HepG2 (cell line): Measurements from ENCODE around the gene P2RX5. TPM values are rescaled to one million over a fixed set of nuclear protein-coding genes. Genes with fewer than 3 reads are reported as not detected.

Experiments
- AGO1 ChIP-seq: fragments of 200-400 bp; formaldehyde crosslinking; IDR thresholded peaks from 2 replicates; pipeline ENCODE4 v1.6.1; 2017; ENCODE audit warnings: mild to moderate bottlenecking, low read depth, low read length, moderate library complexity; ENCODE audit not compliant: poor library complexity, severe bottlenecking
- HMG20B ChIP-seq: conservative IDR thresholded peaks from 2 replicates; pipeline ENCODE4 v1.6.1; 2016; ENCODE audit warnings: missing genetic modification reagents, missing compliant biosample characterization
- HNF4G ChIP-seq, 2 experiments: sonication (generic) in 1 of 2; formaldehyde crosslinking in 1 of 2; IDR thresholded peaks; 2 replicates each; pipeline versions ENCODE4 v1.4.0 to v1.6.1; 2011 to 2020; ENCODE audit warnings: borderline replicate concordance in 2 of 2, low read depth in 2 of 2, mild to moderate bottlenecking in 2 of 2, low read length in 1 of 2, missing genetic modification reagents in 1 of 2, moderate library complexity in 1 of 2
- HNRNPH1 ChIP-seq: fragments of 200-400 bp; formaldehyde crosslinking; optimal IDR thresholded peaks from 2 replicates; pipeline ENCODE3; 2017; ENCODE audit warnings: mild to moderate bottlenecking, low read depth, low read length
- MIER2 ChIP-seq: IDR thresholded peaks from 2 replicates; pipeline ENCODE4 v1.6.1; 2016; ENCODE audit warnings: missing biosample characterization, missing genetic modification reagents
- MXI1 ChIP-seq: IDR thresholded peaks from 3 replicates; pipeline ENCODE4 v1.6.1; 2012; ENCODE audit warnings: low read depth, low read length, inconsistent platforms, borderline replicate concordance
- RXRB ChIP-seq: IDR thresholded peaks from 2 replicates; pipeline ENCODE4 v1.6.1; 2016; ENCODE audit warnings: borderline replicate concordance, missing genetic modification reagents, missing compliant biosample characterization
- SCMH1 ChIP-seq: sonication (generic); formaldehyde crosslinking; IDR thresholded peaks from 2 replicates; pipeline ENCODE4 v1.9.0; 2021; ENCODE audit warnings: missing genetic modification reagents, mild to moderate bottlenecking, borderline replicate concordance
- ZNF17 ChIP-seq: sonication (generic); formaldehyde crosslinking; IDR thresholded peaks from 2 replicates; pipeline ENCODE4 v1.5.0; 2020; ENCODE audit warnings: mild to moderate bottlenecking, missing genetic modification reagents
- ZNF530 ChIP-seq: sonication (generic); formaldehyde crosslinking; IDR thresholded peaks from 2 replicates; pipeline ENCODE4 v1.5.0; 2020; ENCODE audit warnings: low read depth, mild to moderate bottlenecking, missing genetic modification reagents
- ZNF557 ChIP-seq: sonication (generic); formaldehyde crosslinking; IDR thresholded peaks from 2 replicates; pipeline ENCODE4 v1.4.0; 2020; ENCODE audit warnings: missing genetic modification reagents
- ZNF619 ChIP-seq: sonication (generic); formaldehyde crosslinking; IDR thresholded peaks from 2 replicates; pipeline ENCODE4 v1.4.0; 2020; ENCODE audit warnings: mild to moderate bottlenecking, missing genetic modification reagents
- ZNF678 ChIP-seq: sonication (generic); formaldehyde crosslinking; IDR thresholded peaks from 2 replicates; pipeline ENCODE4 v1.4.0; 2020; ENCODE audit warnings: mild to moderate bottlenecking, missing genetic modification reagents
- ZNF724P ChIP-seq: sonication (generic); formaldehyde crosslinking; IDR thresholded peaks from 2 replicates; pipeline ENCODE4 v1.8.0; 2022; ENCODE audit warnings: missing genetic modification reagents, borderline replicate concordance
- ZNF839 ChIP-seq: sonication (generic); formaldehyde crosslinking; IDR thresholded peaks from 2 replicates; pipeline ENCODE4 v1.4.0; 2020; ENCODE audit warnings: missing genetic modification reagents, mild to moderate bottlenecking, borderline replicate concordance
- polyA plus RNA-seq, 8 experiments: library from polyadenylated mRNA; depleted of rRNA in 3 of 8; stranded (reverse) in 7 of 8; unstranded in 1 of 8; fragments of >200 nt; fragmentation: Illumina TruSeq in 4 of 8; extraction: Trizol in 4 of 8; gene quantifications; 2 replicates each; pipeline versions ENCODE4 v1.2.1 to v1.2.3, GENCODE V29; 2011 to 2016; ENCODE audit warnings: low read depth in 4 of 8, missing spikeins in 1 of 8, mixed read lengths in 1 of 8; ENCODE audit not compliant: insufficient read depth in 1 of 8
- total RNA-seq, 5 experiments: library from RNA; depleted of rRNA; stranded (reverse); fragments of >200 nt; fragmentation: Illumina TruSeq; extraction: Trizol; gene quantifications; 2 replicates each; pipeline ENCODE4 v1.2.3, GENCODE V29; 2016; ENCODE audit warnings: low read depth in 1 of 5
- TF ChIP-seq, protein P1 (sequence below), 2 experiments: IDR thresholded peaks; 2 replicates each; pipeline ENCODE4 v1.6.1; 2011 to 2012; ENCODE audit warnings: low read length in 2 of 2, borderline replicate concordance in 1 of 2, low read depth in 1 of 2, mild to moderate bottlenecking in 1 of 2, moderate library complexity in 1 of 2
- TF ChIP-seq, protein P2 (sequence below): sonication (generic); formaldehyde crosslinking; IDR thresholded peaks from 2 replicates; pipeline ENCODE4 v1.8.1; 2023; ENCODE audit warnings: mild to moderate bottlenecking, missing genetic modification reagents
- TF ChIP-seq, protein P3 (sequence below): sonication (generic); formaldehyde crosslinking; IDR thresholded peaks from 2 replicates; pipeline ENCODE4 v1.4.0; 2020; ENCODE audit warnings: missing genetic modification reagents

The P2RX5 gene
- total and polyA plus RNA-seq, 2 of the 13 experiments (the other 11 are each of a cell fraction or from before 2014, with no cell fraction given), result 0.95 to 1.7 TPM

DNA sequence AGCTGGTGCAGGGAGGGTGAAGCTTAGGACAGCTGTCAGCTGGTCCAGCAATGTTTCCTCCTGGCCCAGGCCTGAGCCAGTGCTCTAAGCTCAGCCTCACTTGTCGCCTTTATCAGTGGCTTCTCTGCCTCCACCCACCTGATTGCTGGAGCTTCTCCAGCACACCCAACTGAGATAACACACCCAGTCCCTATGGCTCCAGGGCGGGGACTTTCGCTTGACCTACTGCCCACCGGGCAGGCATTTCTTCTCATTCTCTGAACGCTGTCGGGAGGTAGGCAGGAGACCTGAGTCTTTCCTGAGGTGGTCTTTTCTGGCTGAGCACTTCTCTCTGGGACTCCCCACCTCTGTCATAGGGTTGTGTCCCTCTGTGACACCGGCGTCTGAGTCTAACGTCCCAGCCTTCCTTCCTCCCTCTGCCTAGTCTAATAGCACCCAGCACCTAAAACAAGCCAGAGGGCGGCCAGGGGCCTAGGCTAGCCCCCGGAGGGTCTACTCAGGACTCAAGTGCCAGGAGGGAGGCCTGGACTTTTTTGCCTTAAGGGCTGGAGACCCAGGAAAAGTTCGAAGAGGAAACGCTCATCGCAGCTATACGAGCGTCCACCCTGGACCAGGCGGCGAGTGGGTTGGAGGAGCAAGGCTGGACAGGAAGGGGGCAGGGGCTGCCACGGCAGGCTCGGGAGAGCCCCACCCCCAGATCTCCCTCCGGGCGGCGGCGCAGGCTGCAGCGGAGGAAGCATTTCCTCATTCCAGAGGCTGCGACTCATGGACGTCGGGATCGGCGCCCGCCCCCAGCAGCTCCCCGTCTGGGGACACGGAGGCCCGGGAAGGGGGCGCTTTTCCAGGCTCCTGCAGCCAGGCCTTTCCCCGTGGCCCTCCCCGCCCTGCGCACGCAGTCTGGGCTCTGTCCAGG, 28.3 kb downstream of the P2RX5 start (continued):
- TF ChIP-seq, protein P1, sequence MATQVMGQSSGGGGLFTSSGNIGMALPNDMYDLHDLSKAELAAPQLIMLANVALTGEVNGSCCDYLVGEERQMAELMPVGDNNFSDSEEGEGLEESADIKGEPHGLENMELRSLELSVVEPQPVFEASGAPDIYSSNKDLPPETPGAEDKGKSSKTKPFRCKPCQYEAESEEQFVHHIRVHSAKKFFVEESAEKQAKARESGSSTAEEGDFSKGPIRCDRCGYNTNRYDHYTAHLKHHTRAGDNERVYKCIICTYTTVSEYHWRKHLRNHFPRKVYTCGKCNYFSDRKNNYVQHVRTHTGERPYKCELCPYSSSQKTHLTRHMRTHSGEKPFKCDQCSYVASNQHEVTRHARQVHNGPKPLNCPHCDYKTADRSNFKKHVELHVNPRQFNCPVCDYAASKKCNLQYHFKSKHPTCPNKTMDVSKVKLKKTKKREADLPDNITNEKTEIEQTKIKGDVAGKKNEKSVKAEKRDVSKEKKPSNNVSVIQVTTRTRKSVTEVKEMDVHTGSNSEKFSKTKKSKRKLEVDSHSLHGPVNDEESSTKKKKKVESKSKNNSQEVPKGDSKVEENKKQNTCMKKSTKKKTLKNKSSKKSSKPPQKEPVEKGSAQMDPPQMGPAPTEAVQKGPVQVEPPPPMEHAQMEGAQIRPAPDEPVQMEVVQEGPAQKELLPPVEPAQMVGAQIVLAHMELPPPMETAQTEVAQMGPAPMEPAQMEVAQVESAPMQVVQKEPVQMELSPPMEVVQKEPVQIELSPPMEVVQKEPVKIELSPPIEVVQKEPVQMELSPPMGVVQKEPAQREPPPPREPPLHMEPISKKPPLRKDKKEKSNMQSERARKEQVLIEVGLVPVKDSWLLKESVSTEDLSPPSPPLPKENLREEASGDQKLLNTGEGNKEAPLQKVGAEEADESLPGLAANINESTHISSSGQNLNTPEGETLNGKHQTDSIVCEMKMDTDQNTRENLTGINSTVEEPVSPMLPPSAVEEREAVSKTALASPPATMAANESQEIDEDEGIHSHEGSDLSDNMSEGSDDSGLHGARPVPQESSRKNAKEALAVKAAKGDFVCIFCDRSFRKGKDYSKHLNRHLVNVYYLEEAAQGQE (IDR thresholded peaks at IDR 0.05; ENCODE audit: borderline replicate concordance in 1 of 2, low read depth in 1 of 2, low read length in 2 of 2), result peak in 1 of 2 experiments; percentile 26; a peak in 1 of 4 replicates
- TF ChIP-seq MXI1 (peak; percentile 89; the same call in 1 of the 3 replicates), ZNF557 (CRISPR knock-in tag) (no peak), ZNF839 (CRISPR knock-in tag) (no peak), HNRNPH1 (no peak), HMG20B (CRISPR knock-in tag) (0 out of 2 replicates have a peak, but pooled peaks have one; percentile 2), SCMH1 (no peak), ZNF724P (CRISPR knock-in tag) (no peak), HNF4G (IDR thresholded peaks at IDR 0.05; ENCODE audit: borderline replicate concordance, low read depth, low read length) (no peak; the same call in 1 of the 2 replicates), HNF4G (CRISPR knock-in tag; IDR thresholded peaks at IDR 0.05; ENCODE audit: borderline replicate concordance, low read depth) (no peak), AGO1 (no peak), RXRB (no peak), ZNF530 (CRISPR knock-in tag) (peak; percentile 66; the same call in 1 of the 2 replicates), ZNF678 (CRISPR knock-in tag) (no peak), ZNF17 (peak; percentile 88), ZNF619 (CRISPR knock-in tag) (no peak), MIER2 (CRISPR knock-in tag) (no peak)
- TF ChIP-seq, protein P2, sequence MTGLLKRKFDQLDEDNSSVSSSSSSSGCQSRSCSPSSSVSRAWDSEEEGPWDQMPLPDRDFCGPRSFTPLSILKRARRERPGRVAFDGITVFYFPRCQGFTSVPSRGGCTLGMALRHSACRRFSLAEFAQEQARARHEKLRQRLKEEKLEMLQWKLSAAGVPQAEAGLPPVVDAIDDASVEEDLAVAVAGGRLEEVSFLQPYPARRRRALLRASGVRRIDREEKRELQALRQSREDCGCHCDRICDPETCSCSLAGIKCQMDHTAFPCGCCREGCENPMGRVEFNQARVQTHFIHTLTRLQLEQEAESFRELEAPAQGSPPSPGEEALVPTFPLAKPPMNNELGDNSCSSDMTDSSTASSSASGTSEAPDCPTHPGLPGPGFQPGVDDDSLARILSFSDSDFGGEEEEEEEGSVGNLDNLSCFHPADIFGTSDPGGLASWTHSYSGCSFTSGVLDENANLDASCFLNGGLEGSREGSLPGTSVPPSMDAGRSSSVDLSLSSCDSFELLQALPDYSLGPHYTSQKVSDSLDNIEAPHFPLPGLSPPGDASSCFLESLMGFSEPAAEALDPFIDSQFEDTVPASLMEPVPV (CRISPR knock-in tag), result peak; percentile 91
- TF ChIP-seq, protein P3, sequence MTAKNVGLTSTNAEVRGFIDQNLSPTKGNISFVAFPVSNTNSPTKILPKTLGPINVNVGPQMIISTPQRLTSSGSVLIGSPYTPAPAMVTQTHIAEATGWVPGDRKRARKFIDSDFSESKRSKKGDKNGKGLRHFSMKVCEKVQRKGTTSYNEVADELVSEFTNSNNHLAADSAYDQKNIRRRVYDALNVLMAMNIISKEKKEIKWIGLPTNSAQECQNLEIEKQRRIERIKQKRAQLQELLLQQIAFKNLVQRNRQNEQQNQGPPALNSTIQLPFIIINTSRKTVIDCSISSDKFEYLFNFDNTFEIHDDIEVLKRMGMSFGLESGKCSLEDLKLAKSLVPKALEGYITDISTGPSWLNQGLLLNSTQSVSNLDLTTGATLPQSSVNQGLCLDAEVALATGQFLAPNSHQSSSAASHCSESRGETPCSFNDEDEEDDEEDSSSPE, result no peak
